OCI-M2 (cell line): Measurements from ENCODE around the gene TET3.

ENCODE experiments used
- DNase-seq: peaks from one replicate; lab custom pipeline; 2025; ENCODE audit not compliant: unreplicated experiment; lab: John Stamatoyannopoulos, UW

The TET3 gene

GRCh38 chr2:73985308-73986084, 786 bp downstream of the TET3 start:
- no peak for DNase-seq

GRCh38 chr2:73986085-73986681, 1.5 kb downstream of the TET3 start:
- DNase-seq, result no peak

GRCh38 chr2:73987109-73987947, 2.6 kb downstream of the TET3 start:
- no peak for DNase-seq

GRCh38 chr2:73987948-73988700, 3.4 kb downstream of the TET3 start:
- no peak for DNase-seq

- DNase-seq, result no peak
These were observed 5.3 kb downstream of the TET3 start for GRCh38 chr2:73989972-73990371.

GRCh38 chr2:73990531-73990930, 5.8 kb downstream of the TET3 start:
- DNase-seq, result no peak

- DNase-seq, result no peak
These were observed 7.3 kb downstream of the TET3 start for GRCh38 chr2:73992036-73992435.

- no peak for DNase-seq
These were observed 8.7 kb downstream of the TET3 start for GRCh38 chr2:73993376-73993775.

- no peak for DNase-seq
These were observed 9.1 kb downstream of the TET3 start for GRCh38 chr2:73993778-73994177.

GRCh38 chr2:73994178-73994831, 9.6 kb downstream of the TET3 start:
- DNase-seq, result no peak

GRCh38 chr2:73995810-73996209, 11.1 kb downstream of the TET3 start:
- DNase-seq, result no peak

GRCh38 chr2:73997813-73998212, 13.1 kb downstream of the TET3 start:
- no peak for DNase-seq

- no peak for DNase-seq
These were observed 13.7 kb downstream of the TET3 start for GRCh38 chr2:73998451-73998850.

GRCh38 chr2:73998933-73999332, 14.2 kb downstream of the TET3 start:
- no peak for DNase-seq

- DNase-seq, result no peak
These were observed 15.3 kb downstream of the TET3 start for GRCh38 chr2:73999881-74000597.

- DNase-seq, result no peak
These were observed 16.0 kb downstream of the TET3 start for GRCh38 chr2:74000666-74001065.

- no peak for DNase-seq
These were observed 16.4 kb downstream of the TET3 start for GRCh38 chr2:74001121-74001520.

- DNase-seq, result no peak
These were observed 17.2 kb downstream of the TET3 start for GRCh38 chr2:74001781-74002504.
